IMR-90 (cell line): ENCODE data around the gene PEAK3.

ENCODE experiments used
- BHLHE40 ChIP-seq: fragments of 150-350 bp; IDR thresholded peaks from 2 replicates; pipeline ENCODE4 v1.6.1; 2016; ENCODE audit warnings: mild to moderate bottlenecking, low read depth, low read length
- MAFK ChIP-seq: IDR thresholded peaks from 2 replicates; pipeline ENCODE4 v1.6.1; 2012; ENCODE audit warnings: low read depth, low read length, improper control_type of control experiment
- MAZ ChIP-seq: IDR thresholded peaks from 2 replicates; pipeline ENCODE4 v1.6.1; 2012; ENCODE audit warnings: low read depth, mild to moderate bottlenecking, low read length, improper control_type of control experiment, moderate library complexity, borderline replicate concordance
- MXI1 ChIP-seq: IDR thresholded peaks from 2 replicates; pipeline ENCODE4 v1.6.1; 2012; ENCODE audit warnings: low read depth, mild to moderate bottlenecking, low read length, moderate library complexity, borderline replicate concordance
- POLR2A ChIP-seq: IDR thresholded peaks from 2 replicates; pipeline ENCODE4 v1.6.1; 2012; ENCODE audit warnings: mild to moderate bottlenecking, low read depth, low read length
- RAD21 ChIP-seq: IDR thresholded peaks from 2 replicates; pipeline ENCODE4 v1.6.1; 2012; ENCODE audit warnings: low read length, improper control_type of control experiment
- RCOR1 ChIP-seq: IDR thresholded peaks from 2 replicates; pipeline ENCODE4 v1.6.1; 2012; ENCODE audit warnings: mild to moderate bottlenecking, low read length, improper control_type of control experiment; ENCODE audit not compliant: insufficient replicate concordance
- RFX5 ChIP-seq: IDR thresholded peaks from 2 replicates; pipeline ENCODE4 v1.8.0; 2012; ENCODE audit warnings: low read depth, mild to moderate bottlenecking, low read length, moderate library complexity
- SMC3 ChIP-seq: fragments of 150-350 bp; IDR thresholded peaks from 2 replicates; pipeline ENCODE4 v1.6.1; 2016; ENCODE audit warnings: low read depth, mild to moderate bottlenecking, antibody characterized with exemption, low read length, moderate library complexity
- TF ChIP-seq, protein P1 (sequence below): fragments of 150-350 bp; IDR thresholded peaks from 2 replicates; pipeline ENCODE4 v1.6.1; 2017; ENCODE audit warnings: mild to moderate bottlenecking, antibody characterized with exemption, low read length, low read depth
- TF ChIP-seq, protein P2 (sequence below): conservative IDR thresholded peaks from 2 replicates; pipeline ENCODE4 v1.5.1; 2012; ENCODE audit warnings: mild to moderate bottlenecking, low read depth, low read length, improper control_type of control experiment
- TF ChIP-seq, protein P3 (sequence below): fragments of 150-350 bp; IDR thresholded peaks from 2 replicates; pipeline ENCODE4 v1.6.1; 2016; ENCODE audit warnings: low read depth, mild to moderate bottlenecking, low read length, moderate library complexity, borderline replicate concordance

DNA sequence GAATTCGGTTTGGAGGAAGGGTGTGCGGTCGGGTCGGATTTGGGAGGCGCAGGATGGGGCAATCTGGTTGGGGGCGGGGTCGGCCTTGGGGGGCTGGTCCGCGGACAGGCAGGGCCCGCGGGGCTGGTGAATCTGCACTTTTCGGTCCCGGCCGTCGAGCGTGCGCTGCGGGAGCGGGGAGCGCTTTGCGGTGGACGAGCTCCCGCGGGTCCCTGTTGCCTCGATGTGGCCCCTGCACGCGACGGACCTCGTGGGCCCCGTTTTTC, 11.9 kb downstream of the PEAK3 start:
- TF ChIP-seq RAD21, result no peak
- TF ChIP-seq POLR2A, result no peak
- no peak for TF ChIP-seq BHLHE40
- TF ChIP-seq, protein P1, sequence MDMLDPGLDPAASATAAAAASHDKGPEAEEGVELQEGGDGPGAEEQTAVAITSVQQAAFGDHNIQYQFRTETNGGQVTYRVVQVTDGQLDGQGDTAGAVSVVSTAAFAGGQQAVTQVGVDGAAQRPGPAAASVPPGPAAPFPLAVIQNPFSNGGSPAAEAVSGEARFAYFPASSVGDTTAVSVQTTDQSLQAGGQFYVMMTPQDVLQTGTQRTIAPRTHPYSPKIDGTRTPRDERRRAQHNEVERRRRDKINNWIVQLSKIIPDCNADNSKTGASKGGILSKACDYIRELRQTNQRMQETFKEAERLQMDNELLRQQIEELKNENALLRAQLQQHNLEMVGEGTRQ, result no peak
- TF ChIP-seq, protein P2, sequence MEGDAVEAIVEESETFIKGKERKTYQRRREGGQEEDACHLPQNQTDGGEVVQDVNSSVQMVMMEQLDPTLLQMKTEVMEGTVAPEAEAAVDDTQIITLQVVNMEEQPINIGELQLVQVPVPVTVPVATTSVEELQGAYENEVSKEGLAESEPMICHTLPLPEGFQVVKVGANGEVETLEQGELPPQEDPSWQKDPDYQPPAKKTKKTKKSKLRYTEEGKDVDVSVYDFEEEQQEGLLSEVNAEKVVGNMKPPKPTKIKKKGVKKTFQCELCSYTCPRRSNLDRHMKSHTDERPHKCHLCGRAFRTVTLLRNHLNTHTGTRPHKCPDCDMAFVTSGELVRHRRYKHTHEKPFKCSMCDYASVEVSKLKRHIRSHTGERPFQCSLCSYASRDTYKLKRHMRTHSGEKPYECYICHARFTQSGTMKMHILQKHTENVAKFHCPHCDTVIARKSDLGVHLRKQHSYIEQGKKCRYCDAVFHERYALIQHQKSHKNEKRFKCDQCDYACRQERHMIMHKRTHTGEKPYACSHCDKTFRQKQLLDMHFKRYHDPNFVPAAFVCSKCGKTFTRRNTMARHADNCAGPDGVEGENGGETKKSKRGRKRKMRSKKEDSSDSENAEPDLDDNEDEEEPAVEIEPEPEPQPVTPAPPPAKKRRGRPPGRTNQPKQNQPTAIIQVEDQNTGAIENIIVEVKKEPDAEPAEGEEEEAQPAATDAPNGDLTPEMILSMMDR, result no peak
- TF ChIP-seq RFX5, result no peak
- TF ChIP-seq MXI1, result no peak
- TF ChIP-seq RCOR1, result no peak
- TF ChIP-seq MAFK, result no peak
- TF ChIP-seq, protein P3, sequence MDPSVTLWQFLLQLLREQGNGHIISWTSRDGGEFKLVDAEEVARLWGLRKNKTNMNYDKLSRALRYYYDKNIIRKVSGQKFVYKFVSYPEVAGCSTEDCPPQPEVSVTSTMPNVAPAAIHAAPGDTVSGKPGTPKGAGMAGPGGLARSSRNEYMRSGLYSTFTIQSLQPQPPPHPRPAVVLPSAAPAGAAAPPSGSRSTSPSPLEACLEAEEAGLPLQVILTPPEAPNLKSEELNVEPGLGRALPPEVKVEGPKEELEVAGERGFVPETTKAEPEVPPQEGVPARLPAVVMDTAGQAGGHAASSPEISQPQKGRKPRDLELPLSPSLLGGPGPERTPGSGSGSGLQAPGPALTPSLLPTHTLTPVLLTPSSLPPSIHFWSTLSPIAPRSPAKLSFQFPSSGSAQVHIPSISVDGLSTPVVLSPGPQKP, result no peak
- TF ChIP-seq MAZ, result no peak
- no peak for TF ChIP-seq SMC3
